ENCODE results near the gene SF1.
"Not testable (repeated sequence)": the region's sequence is repeated elsewhere in the genome, so short reads cannot be mapped to it uniquely, and the experiment has no call there.

The SF1 gene

DNA sequence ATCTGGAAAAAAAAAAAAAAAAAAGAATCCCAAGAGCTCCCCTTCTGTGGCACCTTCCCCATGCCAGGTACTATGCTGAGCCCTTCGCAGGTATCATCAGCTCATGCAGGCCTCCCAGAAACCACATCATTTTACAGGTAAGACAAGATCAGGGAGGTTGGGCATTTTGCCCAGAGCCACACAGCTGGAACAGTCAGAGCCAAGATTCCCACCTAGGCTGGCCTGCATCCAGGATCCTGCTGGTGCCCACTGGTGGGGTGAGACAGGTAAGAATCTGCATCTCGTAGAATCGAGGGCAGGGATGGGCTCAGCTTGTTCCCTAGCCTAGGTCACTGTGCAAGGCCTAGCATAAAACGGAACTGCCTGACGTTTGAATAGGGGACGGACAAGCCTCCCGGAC lies 47.7 kb upstream of the SF1 start:
- Histone ChIP-seq H3K4me3 (replicated peaks; ENCODE audit: insufficient read depth, low read length) (no peak overlapping the region), H3K27ac (replicated peaks) (no peak overlapping the region), H3K27me3 (ENCODE audit: insufficient read depth, poor library complexity, severe bottlenecking) (no peaks in the 10 kb centered on the region)
- TF ChIP-seq, protein P1, sequence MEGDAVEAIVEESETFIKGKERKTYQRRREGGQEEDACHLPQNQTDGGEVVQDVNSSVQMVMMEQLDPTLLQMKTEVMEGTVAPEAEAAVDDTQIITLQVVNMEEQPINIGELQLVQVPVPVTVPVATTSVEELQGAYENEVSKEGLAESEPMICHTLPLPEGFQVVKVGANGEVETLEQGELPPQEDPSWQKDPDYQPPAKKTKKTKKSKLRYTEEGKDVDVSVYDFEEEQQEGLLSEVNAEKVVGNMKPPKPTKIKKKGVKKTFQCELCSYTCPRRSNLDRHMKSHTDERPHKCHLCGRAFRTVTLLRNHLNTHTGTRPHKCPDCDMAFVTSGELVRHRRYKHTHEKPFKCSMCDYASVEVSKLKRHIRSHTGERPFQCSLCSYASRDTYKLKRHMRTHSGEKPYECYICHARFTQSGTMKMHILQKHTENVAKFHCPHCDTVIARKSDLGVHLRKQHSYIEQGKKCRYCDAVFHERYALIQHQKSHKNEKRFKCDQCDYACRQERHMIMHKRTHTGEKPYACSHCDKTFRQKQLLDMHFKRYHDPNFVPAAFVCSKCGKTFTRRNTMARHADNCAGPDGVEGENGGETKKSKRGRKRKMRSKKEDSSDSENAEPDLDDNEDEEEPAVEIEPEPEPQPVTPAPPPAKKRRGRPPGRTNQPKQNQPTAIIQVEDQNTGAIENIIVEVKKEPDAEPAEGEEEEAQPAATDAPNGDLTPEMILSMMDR (IDR thresholded peaks at IDR 0.05; ENCODE audit: insufficient read depth, low read length), result no peak
- no peak for TF ChIP-seq SPI1 (IDR thresholded peaks at IDR 0.05; ENCODE audit: borderline replicate concordance, low read depth)
- no peak for TF ChIP-seq POLR2AphosphoS5 (IDR thresholded peaks at IDR 0.05; ENCODE audit: low read depth)
- TF ChIP-seq GABPA (IDR thresholded peaks at IDR 0.05; ENCODE audit: low read depth), result no peak
- TF ChIP-seq, protein P2, sequence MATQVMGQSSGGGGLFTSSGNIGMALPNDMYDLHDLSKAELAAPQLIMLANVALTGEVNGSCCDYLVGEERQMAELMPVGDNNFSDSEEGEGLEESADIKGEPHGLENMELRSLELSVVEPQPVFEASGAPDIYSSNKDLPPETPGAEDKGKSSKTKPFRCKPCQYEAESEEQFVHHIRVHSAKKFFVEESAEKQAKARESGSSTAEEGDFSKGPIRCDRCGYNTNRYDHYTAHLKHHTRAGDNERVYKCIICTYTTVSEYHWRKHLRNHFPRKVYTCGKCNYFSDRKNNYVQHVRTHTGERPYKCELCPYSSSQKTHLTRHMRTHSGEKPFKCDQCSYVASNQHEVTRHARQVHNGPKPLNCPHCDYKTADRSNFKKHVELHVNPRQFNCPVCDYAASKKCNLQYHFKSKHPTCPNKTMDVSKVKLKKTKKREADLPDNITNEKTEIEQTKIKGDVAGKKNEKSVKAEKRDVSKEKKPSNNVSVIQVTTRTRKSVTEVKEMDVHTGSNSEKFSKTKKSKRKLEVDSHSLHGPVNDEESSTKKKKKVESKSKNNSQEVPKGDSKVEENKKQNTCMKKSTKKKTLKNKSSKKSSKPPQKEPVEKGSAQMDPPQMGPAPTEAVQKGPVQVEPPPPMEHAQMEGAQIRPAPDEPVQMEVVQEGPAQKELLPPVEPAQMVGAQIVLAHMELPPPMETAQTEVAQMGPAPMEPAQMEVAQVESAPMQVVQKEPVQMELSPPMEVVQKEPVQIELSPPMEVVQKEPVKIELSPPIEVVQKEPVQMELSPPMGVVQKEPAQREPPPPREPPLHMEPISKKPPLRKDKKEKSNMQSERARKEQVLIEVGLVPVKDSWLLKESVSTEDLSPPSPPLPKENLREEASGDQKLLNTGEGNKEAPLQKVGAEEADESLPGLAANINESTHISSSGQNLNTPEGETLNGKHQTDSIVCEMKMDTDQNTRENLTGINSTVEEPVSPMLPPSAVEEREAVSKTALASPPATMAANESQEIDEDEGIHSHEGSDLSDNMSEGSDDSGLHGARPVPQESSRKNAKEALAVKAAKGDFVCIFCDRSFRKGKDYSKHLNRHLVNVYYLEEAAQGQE (IDR thresholded peaks at IDR 0.05; ENCODE audit: insufficient replicate concordance, low read depth), result no peak
- DNase-seq (ENCODE audit: low read depth in 1 of 2, low spot score in 1 of 2), result no peak

DNA sequence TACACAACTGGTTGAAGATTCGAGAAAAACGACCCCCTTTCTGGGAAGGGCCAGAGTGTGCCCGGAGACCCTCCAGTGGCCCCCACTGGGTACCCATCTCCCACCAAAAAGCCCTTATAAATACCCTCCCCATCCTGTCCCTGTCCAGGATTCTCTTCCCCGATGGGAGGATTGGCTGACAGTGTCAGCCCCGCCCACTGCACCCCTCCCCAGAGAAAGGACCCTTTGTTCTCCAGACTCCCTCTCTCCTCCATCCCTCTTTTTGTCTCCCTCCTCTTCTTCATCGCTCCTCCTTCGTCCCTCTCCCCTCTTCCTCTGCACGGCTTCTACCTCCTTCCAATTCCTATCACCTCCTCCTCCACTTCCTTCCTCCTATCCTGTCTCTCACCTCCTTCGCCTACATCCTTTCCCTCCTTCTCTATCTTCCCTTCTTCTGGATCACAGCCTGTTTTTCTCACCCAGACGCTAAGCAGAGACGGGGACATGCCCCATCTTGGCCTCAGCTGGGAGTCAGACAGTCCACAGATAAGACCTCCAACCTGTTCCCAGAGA lies 45.3 kb upstream of the SF1 start:
- Histone ChIP-seq H3K4me3 (replicated peaks; ENCODE audit: insufficient read depth, low read length) (no peak overlapping the region), H3K27me3 (ENCODE audit: insufficient read depth, poor library complexity, severe bottlenecking) (no peaks in the 10 kb centered on the region), H3K27ac (replicated peaks) (no peak overlapping the region)
- DNase-seq (ENCODE audit: low read depth in 1 of 2, low spot score in 1 of 2), result no peak
- TF ChIP-seq POLR2AphosphoS5 (IDR thresholded peaks at IDR 0.05; ENCODE audit: low read depth), result no peak
- no peak for TF ChIP-seq SPI1 (IDR thresholded peaks at IDR 0.05; ENCODE audit: borderline replicate concordance, low read depth)
- TF ChIP-seq, protein P1 (IDR thresholded peaks at IDR 0.05; ENCODE audit: insufficient read depth, low read length), result no peak
- TF ChIP-seq, protein P2 (IDR thresholded peaks at IDR 0.05; ENCODE audit: insufficient replicate concordance, low read depth), result no peak
- no peak for TF ChIP-seq GABPA (IDR thresholded peaks at IDR 0.05; ENCODE audit: low read depth)

DNA sequence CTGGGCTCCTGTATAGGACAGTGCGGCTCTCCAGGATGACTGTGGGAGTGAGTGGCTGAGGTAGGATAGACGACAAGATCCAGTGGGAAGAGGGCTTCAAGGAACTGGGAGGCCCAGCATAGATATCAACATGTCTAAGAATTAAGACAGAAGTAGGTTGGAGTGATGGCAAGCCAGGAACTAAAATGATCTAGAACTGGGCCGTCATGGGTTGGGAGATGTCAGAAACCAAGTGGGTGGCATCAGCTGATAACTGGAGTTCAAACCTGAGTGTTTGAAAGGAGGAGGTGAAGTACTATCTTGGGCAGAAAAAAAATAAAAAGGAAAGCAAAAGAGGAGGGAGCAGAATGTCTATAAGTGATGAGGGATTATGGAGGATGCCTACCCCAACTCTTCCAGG lies 39.1 kb upstream of the SF1 start:
- no peak overlapping the region for H3K27ac ChIP-seq (replicated peaks)
- no peak for DNase-seq (ENCODE audit: low read depth in 1 of 2, low spot score in 1 of 2)
- no peak overlapping the region for H3K4me3 ChIP-seq (replicated peaks; ENCODE audit: insufficient read depth, low read length)
- TF ChIP-seq, protein P1 (IDR thresholded peaks at IDR 0.05; ENCODE audit: insufficient read depth, low read length), result no peak
- no peak for TF ChIP-seq GABPA (IDR thresholded peaks at IDR 0.05; ENCODE audit: low read depth)
- TF ChIP-seq, protein P2 (IDR thresholded peaks at IDR 0.05; ENCODE audit: insufficient replicate concordance, low read depth), result no peak
- no peak for TF ChIP-seq SPI1 (IDR thresholded peaks at IDR 0.05; ENCODE audit: borderline replicate concordance, low read depth)
- TF ChIP-seq POLR2AphosphoS5 (IDR thresholded peaks at IDR 0.05; ENCODE audit: low read depth), result no peak
- no peaks in the 10 kb centered on the region for H3K27me3 ChIP-seq (ENCODE audit: insufficient read depth, poor library complexity, severe bottlenecking)

DNA sequence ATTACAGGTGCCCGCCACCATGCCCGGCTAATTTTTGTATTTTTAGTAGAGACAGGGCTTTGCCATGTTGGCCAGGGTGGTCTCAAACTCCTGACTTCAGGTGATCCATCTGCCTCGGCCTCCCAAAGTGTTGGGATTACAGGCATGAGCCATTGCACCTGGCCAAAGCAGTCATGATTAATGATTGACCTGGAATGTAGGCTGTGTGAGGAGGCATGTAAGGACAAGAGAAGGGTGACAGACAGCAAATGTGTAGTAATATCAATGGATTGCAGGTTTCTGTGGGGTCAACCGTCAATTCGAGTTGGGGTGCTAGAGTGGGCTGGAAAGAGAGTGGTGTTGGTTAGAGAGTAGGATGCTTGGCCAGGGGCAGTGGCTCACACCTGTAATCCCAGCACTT lies 37.1 kb upstream of the SF1 start:
- not testable (repeated sequence) for DNase-seq (ENCODE audit: low read depth in 1 of 2, low spot score in 1 of 2); H3K4me3 ChIP-seq (replicated peaks; ENCODE audit: insufficient read depth, low read length); H3K27ac ChIP-seq (replicated peaks); H3K27me3 ChIP-seq (ENCODE audit: insufficient read depth, poor library complexity, severe bottlenecking)

Measured in HL-60 (cell line).